ENCODE measurements around the gene ZNF219. TPM values are rescaled to one million over a fixed set of nuclear protein-coding genes. Genes with fewer than 3 reads are reported as not detected.

Gene ZNF219
- total RNA-seq, 1 experiment from 2014 or later, result 16.6 TPM

DNA sequence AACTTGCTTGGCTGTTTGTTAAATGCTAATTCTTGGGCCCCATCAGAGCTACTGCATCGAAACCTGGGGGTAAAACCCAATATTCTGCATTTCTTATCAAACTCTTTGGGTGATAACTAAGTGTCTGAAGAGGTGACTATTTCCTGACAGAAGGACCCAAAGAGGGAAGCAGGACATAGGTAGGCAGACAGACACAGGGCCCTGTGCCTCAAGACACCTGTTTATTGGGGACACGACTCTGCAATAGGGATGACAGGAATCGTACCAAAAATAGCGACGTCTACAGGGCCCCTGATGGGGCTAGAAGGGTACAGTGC is 8.6 kb downstream of the ZNF219 start:
- H3K4me3 ChIP-seq (replicated peaks in 1 of 2; ENCODE audit: low read depth in 1 of 2, low read length in 2 of 2), result no peak overlapping the region
- no peak overlapping the region for H3K4me2 ChIP-seq (ENCODE audit: low read length)
- no peak overlapping the region for H3K27ac ChIP-seq (ENCODE audit: low read depth, low read length)
- no TSS peak for BruUV-seq (replicated peaks)
- H3K9ac ChIP-seq (ENCODE audit: low read length), result no peak overlapping the region
- no peak for TF ChIP-seq YY1 (IDR thresholded peaks at IDR 0.05; ENCODE audit: extremely low read depth, insufficient replicate concordance, low read depth, low read length)
- no peak for TF ChIP-seq TCF7L2 (IDR thresholded peaks at IDR 0.05; ENCODE audit: borderline replicate concordance, extremely low read depth, insufficient read depth, insufficient read length)
- no peak for TF ChIP-seq ZFX (IDR thresholded peaks at IDR 0.05)
- TF ChIP-seq, protein P1, sequence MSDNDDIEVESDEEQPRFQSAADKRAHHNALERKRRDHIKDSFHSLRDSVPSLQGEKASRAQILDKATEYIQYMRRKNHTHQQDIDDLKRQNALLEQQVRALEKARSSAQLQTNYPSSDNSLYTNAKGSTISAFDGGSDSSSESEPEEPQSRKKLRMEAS (IDR thresholded peaks at IDR 0.05), result no peak
- no peak for TF ChIP-seq POLR2AphosphoS5 (IDR thresholded peaks at IDR 0.05; ENCODE audit: low read depth, low read length)
- no peak for TF ChIP-seq CBX3 (IDR thresholded peaks at IDR 0.05; ENCODE audit: low read depth)
- no peak for TF ChIP-seq RAD21 (IDR thresholded peaks at IDR 0.05; ENCODE audit: low read depth)
- TF ChIP-seq EZH2phosphoT487 (IDR thresholded peaks at IDR 0.05; ENCODE audit: borderline replicate concordance), result no peak
- TF ChIP-seq ZNF274 (IDR thresholded peaks at IDR 0.05; ENCODE audit: low read depth, low read length), result no peak
- TF ChIP-seq POLR2A (IDR thresholded peaks at IDR 0.05; ENCODE audit: borderline replicate concordance, extremely low read depth, insufficient read depth, insufficient read length), result no peak
- TF ChIP-seq, protein P2, sequence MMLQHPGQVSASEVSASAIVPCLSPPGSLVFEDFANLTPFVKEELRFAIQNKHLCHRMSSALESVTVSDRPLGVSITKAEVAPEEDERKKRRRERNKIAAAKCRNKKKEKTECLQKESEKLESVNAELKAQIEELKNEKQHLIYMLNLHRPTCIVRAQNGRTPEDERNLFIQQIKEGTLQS (IDR thresholded peaks at IDR 0.05), result no peak
- no peaks in the 10 kb centered on the region for H3K9me2 ChIP-seq (ENCODE audit: insufficient read depth)
- no peak for DNase-seq (ENCODE audit: low read depth, low spot score)
- ChIA-PET POLR2A (interaction anchor here (1.5 kb wide), 1 partner anchor 75 kb away, joined by 4 read pairs; no protein-coding TSS in a partner anchor), RAD21 (ENCODE audit: low non-redundant PET in 1 of 2, low total read pairs in 2 of 2, uncharacterized antibody in 2 of 2, unreplicated experiment in 2 of 2) (no interaction called here), CTCF (interaction anchor here (1.1 to 3.1 kb wide), 5 partner anchors 15 to 75 kb away, joined by 4 to 21 read pairs (median 13); partner anchors contain the start of gene ARHGEF40)
- H2AFZ ChIP-seq (ENCODE audit: low read depth, low read length, poor library complexity, severe bottlenecking), result no peak overlapping the region
- no peaks in the 10 kb centered on the region for H3K9me3 ChIP-seq (ENCODE audit: control insufficient read depth in 1 of 2, insufficient read depth in 1 of 2, low read depth in 1 of 2, low read length in 2 of 2)
- no peaks in the 10 kb centered on the region; a peak in 2 of 4 replicates for H3K36me3 ChIP-seq (ENCODE audit: control insufficient read depth in 1 of 2, insufficient read depth in 2 of 2, low read length in 2 of 2)
- H3K79me2 ChIP-seq (ENCODE audit: insufficient read depth, low read length), result no peaks in the 10 kb centered on the region
- intact Hi-C loops (cut with micrococcal nuclease), result no loop called here
- peaks cover 0 to 12% of the 10 kb centered on the region in 2 experiments; a peak in 3 of 4 replicates for H3K4me1 ChIP-seq (ENCODE audit: control insufficient read depth in 1 of 2, insufficient read depth in 2 of 2, low read length in 2 of 2)
- H4K20me1 ChIP-seq (ENCODE audit: insufficient read depth), result no peaks in the 10 kb centered on the region
- no peak for ATAC-seq
- H3K27me3 ChIP-seq (ENCODE audit: insufficient read depth, low read length), result no peaks in the 10 kb centered on the region

All from HCT116 (cell line).